SU-DHL-6 (cell line): ENCODE data around the gene SCARF2.
"Not testable (repeated sequence)": the region's sequence is repeated elsewhere in the genome, so short reads cannot be mapped to it uniquely, and the experiment has no call there.

Source experiments
- H2AFZ ChIP-seq: fragments of 200-600 bp; sonication (generic); 2 replicates; pipeline ENCODE4 v1.6.1; 2014; ENCODE audit warnings: low read depth, mild to moderate bottlenecking, moderate library complexity, mixed read lengths, antibody characterized with exemption, low read length; ENCODE audit not compliant: severe bottlenecking
- H3F3A ChIP-seq: fragments of 200-600 bp; shearing (Covaris generic); 2 replicates; pipeline ENCODE4 v1.6.0; 2016; ENCODE audit warnings: antibody characterized with exemption, mild to moderate bottlenecking; ENCODE audit not compliant: insufficient read depth
- H3K27ac ChIP-seq: fragments of 200-600 bp; sonication (generic); 2 replicates; pipeline ENCODE4 v1.5.1; 2016; ENCODE audit warnings: low read depth, mild to moderate bottlenecking, low read length, moderate library complexity, mixed read lengths
- H3K27me3 ChIP-seq: fragments of 200-600 bp; sonication (generic), shearing (Covaris generic); 2 replicates; pipeline ENCODE4 v1.6.0; 2014; ENCODE audit warnings: mild to moderate bottlenecking, low read length
- H3K36me3 ChIP-seq: fragments of 200-600 bp; sonication (generic); 2 replicates; pipeline ENCODE4 v1.6.1; 2014; ENCODE audit warnings: mild to moderate bottlenecking, low read length, mixed read lengths
- H3K4me2 ChIP-seq: fragments of 300-600, 200-600 bp; shearing (Covaris generic), sonication (generic); 2 replicates; pipeline ENCODE4 v1.6.0; 2014; ENCODE audit warnings: low read length, low read depth, mild to moderate bottlenecking; ENCODE audit not compliant: poor library complexity, severe bottlenecking
- H3K4me3 ChIP-seq: fragments of 200-600 bp; sonication (generic); 2 replicates; pipeline ENCODE4 v1.5.1; 2014; ENCODE audit warnings: antibody characterized with exemption, low read length, mild to moderate bottlenecking, mixed read lengths; ENCODE audit not compliant: insufficient read depth, poor library complexity, severe bottlenecking
- H3K79me2 ChIP-seq: fragments of 200-600 bp; sonication (generic); 2 replicates; pipeline ENCODE4 v1.6.1; 2014; ENCODE audit warnings: mild to moderate bottlenecking, low read length, moderate library complexity; ENCODE audit not compliant: insufficient read depth
- H3K9ac ChIP-seq: fragments of 200-600 bp; sonication (generic); 2 replicates; pipeline ENCODE4 v1.7.0; 2014; ENCODE audit warnings: mild to moderate bottlenecking, low read length
- H3K9me2 ChIP-seq: fragments of 200-600 bp; sonication (generic); replicated peaks from 2 replicates; pipeline ENCODE4 v1.6.1; 2014; ENCODE audit warnings: low read length; ENCODE audit not compliant: insufficient read depth
- H3K9me3 ChIP-seq: fragments of 200-600 bp; sonication (generic); 2 replicates; pipeline ENCODE4 v1.6.1; 2014; ENCODE audit warnings: low read length, mixed read lengths; ENCODE audit not compliant: insufficient read depth
- H4K20me1 ChIP-seq: fragments of 200-600 bp; sonication (generic); 2 replicates; pipeline ENCODE4 v1.6.1; 2014; ENCODE audit warnings: low read depth, mild to moderate bottlenecking, antibody characterized with exemption, low read length, moderate library complexity, mixed read lengths
- EZH2phosphoT487 ChIP-seq: fragments of 200-600 bp; sonication (generic), shearing (Covaris generic); conservative IDR thresholded peaks from 2 replicates; pipeline ENCODE4 v1.6.1; 2018; ENCODE audit warnings: mild to moderate bottlenecking, antibody characterized with exemption, low read length, moderate library complexity, mixed read lengths
- TF ChIP-seq, protein P1 (sequence below): fragments of 200-600 bp; sonication (generic); IDR thresholded peaks from one replicate; pipeline ENCODE4 v1.5.1; 2017; ENCODE audit warnings: antibody characterized with exemption, mild to moderate bottlenecking, low read length, moderate library complexity; ENCODE audit not compliant: insufficient read depth, poor library complexity, severe bottlenecking

Gene SCARF2

GRCh38 chr22:20455709-20456063 lies 18.1 kb upstream of the SCARF2 start:
- no peaks in the 10 kb centered on the region for H3F3A ChIP-seq

GRCh38 chr22:20453222-20453621 lies 15.6 kb upstream of the SCARF2 start:
- TF ChIP-seq EZH2phosphoT487 = no peak
- TF ChIP-seq, protein P1, sequence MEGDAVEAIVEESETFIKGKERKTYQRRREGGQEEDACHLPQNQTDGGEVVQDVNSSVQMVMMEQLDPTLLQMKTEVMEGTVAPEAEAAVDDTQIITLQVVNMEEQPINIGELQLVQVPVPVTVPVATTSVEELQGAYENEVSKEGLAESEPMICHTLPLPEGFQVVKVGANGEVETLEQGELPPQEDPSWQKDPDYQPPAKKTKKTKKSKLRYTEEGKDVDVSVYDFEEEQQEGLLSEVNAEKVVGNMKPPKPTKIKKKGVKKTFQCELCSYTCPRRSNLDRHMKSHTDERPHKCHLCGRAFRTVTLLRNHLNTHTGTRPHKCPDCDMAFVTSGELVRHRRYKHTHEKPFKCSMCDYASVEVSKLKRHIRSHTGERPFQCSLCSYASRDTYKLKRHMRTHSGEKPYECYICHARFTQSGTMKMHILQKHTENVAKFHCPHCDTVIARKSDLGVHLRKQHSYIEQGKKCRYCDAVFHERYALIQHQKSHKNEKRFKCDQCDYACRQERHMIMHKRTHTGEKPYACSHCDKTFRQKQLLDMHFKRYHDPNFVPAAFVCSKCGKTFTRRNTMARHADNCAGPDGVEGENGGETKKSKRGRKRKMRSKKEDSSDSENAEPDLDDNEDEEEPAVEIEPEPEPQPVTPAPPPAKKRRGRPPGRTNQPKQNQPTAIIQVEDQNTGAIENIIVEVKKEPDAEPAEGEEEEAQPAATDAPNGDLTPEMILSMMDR = no peak
- Histone ChIP-seq H3K27me3 (no peaks in the 10 kb centered on the region), H3K4me3 (no peak overlapping the region), H3F3A (no peaks in the 10 kb centered on the region), H3K79me2 (no peaks in the 10 kb centered on the region), H4K20me1 (no peaks in the 10 kb centered on the region), H3K27ac (no peak overlapping the region), H3K9me3 (no peaks in the 10 kb centered on the region), H3K9me2 (no peaks in the 10 kb centered on the region), H3K36me3 (no peaks in the 10 kb centered on the region), H3K4me2 (no peak overlapping the region), H3K9ac (no peak overlapping the region), H2AFZ (no peak overlapping the region)

More at GRCh38 chr22:20455709-20456063, 18.1 kb upstream of the SCARF2 start:
- Histone ChIP-seq H2AFZ (no peak overlapping the region), H3K9me3 (no peaks in the 10 kb centered on the region), H3K27ac (no peak overlapping the region), H3K9me2 (no peaks in the 10 kb centered on the region), H3K79me2 (no peaks in the 10 kb centered on the region), H3K4me2 (no peak overlapping the region), H3K27me3 (no peaks in the 10 kb centered on the region), H3K4me3 (no peak overlapping the region), H3K9ac (no peak overlapping the region), H3K36me3 (no peaks in the 10 kb centered on the region), H4K20me1 (no peaks in the 10 kb centered on the region)
- TF ChIP-seq, protein P1 = no peak
- no peak for TF ChIP-seq EZH2phosphoT487

GRCh38 chr22:20451920-20452319 lies 14.3 kb upstream of the SCARF2 start:
- Histone ChIP-seq H3F3A (no peaks in the 10 kb centered on the region), H3K4me3 (no peak overlapping the region), H3K79me2 (no peaks in the 10 kb centered on the region), H3K9ac (no peak overlapping the region), H3K9me3 (no peaks in the 10 kb centered on the region), H3K27me3 (no peaks in the 10 kb centered on the region), H3K4me2 (no peak overlapping the region), H3K27ac (no peak overlapping the region), H4K20me1 (no peaks in the 10 kb centered on the region), H3K36me3 (no peaks in the 10 kb centered on the region), H2AFZ (no peak overlapping the region), H3K9me2 (no peaks in the 10 kb centered on the region)
- TF ChIP-seq, protein P1 = no peak
- TF ChIP-seq EZH2phosphoT487 = no peak

DNA sequence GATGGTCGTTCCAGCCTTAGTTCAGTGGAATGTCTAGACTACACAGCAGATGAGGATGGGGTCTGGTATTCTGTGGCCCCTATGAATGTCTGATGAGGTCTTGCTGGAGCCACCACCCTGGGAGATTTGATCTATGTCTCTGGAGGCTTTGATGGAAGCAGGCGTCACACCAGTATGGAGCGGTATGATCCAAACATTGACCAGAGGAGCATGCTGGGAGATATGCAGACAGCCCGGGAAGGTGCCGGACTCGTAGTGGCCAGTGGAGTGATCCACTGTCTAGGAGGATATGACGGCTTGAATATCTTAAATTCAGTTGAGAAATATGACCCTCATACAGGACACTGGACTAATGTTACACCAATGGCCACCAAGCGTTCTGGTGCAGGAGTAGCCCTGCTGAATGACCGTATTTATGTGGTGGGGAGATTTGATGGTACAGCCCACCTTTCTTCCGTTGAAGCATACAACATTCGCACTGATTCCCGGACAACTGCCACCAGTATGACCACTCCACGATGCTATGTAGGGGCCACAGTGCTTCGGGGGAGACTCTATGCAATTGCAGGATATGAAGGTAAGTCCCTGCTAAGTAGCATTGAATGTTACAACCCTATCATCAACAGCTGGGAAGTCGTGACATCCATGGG lies 13.6 kb upstream of the SCARF2 start:
- H3K27ac ChIP-seq = not testable (repeated sequence)

More for the DNA sequence above, 13.6 kb upstream of the SCARF2 start:
- not testable (repeated sequence) for H3K79me2 ChIP-seq, H3K9me2 ChIP-seq, H3K9me3 ChIP-seq, H4K20me1 ChIP-seq, H3K4me3 ChIP-seq, H2AFZ ChIP-seq, H3K36me3 ChIP-seq, H3K27me3 ChIP-seq, H3K9ac ChIP-seq, H3K4me2 ChIP-seq, H3F3A ChIP-seq
